Cardiac muscle cell (in vitro differentiated cells and primary cell): ENCODE measurements around the gene DIPK1A. TPM values are rescaled to one million over a fixed set of nuclear protein-coding genes. Genes with fewer than 3 reads are reported as not detected.
"Not testable (repeated sequence)": the region's sequence is repeated elsewhere in the genome, so short reads cannot be mapped to it uniquely, and the experiment has no call there.

Source experiments
- DNase-seq, 2 donors: peaks; one replicate each; pipeline versions ENCODE4 v3.0.0 to v3.0.0-alpha.2; 2010 to 2017; ENCODE audit warnings: low read depth in 1 of 2, low spot score in 1 of 2
- H3K27ac ChIP-seq: fragments of 200-600 bp; sonication (generic); 2 replicates; pipeline ENCODE4 v1.5.1; 2016
- H3K27me3 ChIP-seq: fragments of 200-600 bp; sonication (generic); 2 replicates; pipeline ENCODE4 v1.6.0; 2016; ENCODE audit warnings: control low read depth
- H3K36me3 ChIP-seq: fragments of 200-600 bp; sonication (generic); 2 replicates; pipeline ENCODE4 v1.5.1; 2016; ENCODE audit warnings: control low read depth
- H3K4me1 ChIP-seq: fragments of 200-600 bp; sonication (generic); 2 replicates; pipeline ENCODE4 v1.8.1; 2017; ENCODE audit warnings: low read depth, mild to moderate bottlenecking, mixed run types
- H3K4me3 ChIP-seq: fragments of 200-600 bp; sonication (generic); 2 replicates; pipeline ENCODE4 v1.5.1; 2016; ENCODE audit warnings: mild to moderate bottlenecking
- H3K9me3 ChIP-seq: fragments of 200-600 bp; sonication (generic); 2 replicates; pipeline ENCODE4 v1.5.1; 2017; ENCODE audit warnings: low read depth, mild to moderate bottlenecking, control low read depth
- CTCF ChIP-seq: IDR thresholded peaks from 2 replicates; pipeline ENCODE4 v1.5.1; 2012; ENCODE audit warnings: low read depth, mild to moderate bottlenecking, low read length
- polyA plus RNA-seq: library from polyadenylated mRNA; unstranded; fragments of >200 nt; fragmentation: Nextera tagmentation; extraction: Ambion mirVana; gene quantifications from 2 replicates; pipeline ENCODE4 v1.2.1, GENCODE V29; 2016
- total RNA-seq: library from RNA; depleted of rRNA; stranded (reverse); fragments of >200 nt; gene quantifications from 2 replicates; pipeline ENCODE4 v1.2.3, GENCODE V29; 2016

Gene DIPK1A
- total and polyA plus RNA-seq, 2 experiments from 2014 or later, result 7.7 to 16.6 TPM

GRCh38 chr1:92901126-92901525 is 60.1 kb downstream of the DIPK1A start:
- H3K27ac ChIP-seq, result no peak overlapping the region
- no peaks in the 10 kb centered on the region for H3K4me1 ChIP-seq
- TF ChIP-seq CTCF, result no peak
- no peaks in the 10 kb centered on the region for H3K36me3 ChIP-seq
- no peaks in the 10 kb centered on the region for H3K27me3 ChIP-seq
- no peak overlapping the region for H3K4me3 ChIP-seq
- DNase-seq, result no peak
- H3K9me3 ChIP-seq, result no peaks in the 10 kb centered on the region

DNA sequence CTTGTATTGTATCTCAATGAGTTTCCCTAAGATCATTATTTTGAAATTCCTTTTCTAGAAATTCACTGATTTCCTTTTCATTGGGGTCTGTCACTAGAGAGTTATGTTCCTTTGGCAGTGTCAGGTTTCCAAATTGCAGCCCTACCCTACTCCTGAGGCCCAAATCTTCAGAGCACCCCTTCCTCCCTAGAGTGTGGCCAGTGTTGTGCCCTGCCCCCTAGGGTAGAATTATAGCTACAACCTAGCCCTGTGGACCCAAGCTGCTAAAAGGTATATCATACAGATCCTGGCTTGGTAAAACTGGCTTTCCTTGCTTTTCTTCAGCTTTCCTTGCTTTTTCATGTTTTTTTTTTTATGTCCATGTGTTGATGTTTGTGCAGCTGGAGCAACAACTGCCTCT is 60.7 kb downstream of the DIPK1A start:
- Histone ChIP-seq H3K4me3 (no peak overlapping the region), H3K27me3 (no peaks in the 10 kb centered on the region), H3K27ac (no peak overlapping the region), H3K4me1 (no peaks in the 10 kb centered on the region), H3K36me3 (no peaks in the 10 kb centered on the region), H3K9me3 (no peaks in the 10 kb centered on the region)
- no peak for TF ChIP-seq CTCF
- no peak for DNase-seq

DNA sequence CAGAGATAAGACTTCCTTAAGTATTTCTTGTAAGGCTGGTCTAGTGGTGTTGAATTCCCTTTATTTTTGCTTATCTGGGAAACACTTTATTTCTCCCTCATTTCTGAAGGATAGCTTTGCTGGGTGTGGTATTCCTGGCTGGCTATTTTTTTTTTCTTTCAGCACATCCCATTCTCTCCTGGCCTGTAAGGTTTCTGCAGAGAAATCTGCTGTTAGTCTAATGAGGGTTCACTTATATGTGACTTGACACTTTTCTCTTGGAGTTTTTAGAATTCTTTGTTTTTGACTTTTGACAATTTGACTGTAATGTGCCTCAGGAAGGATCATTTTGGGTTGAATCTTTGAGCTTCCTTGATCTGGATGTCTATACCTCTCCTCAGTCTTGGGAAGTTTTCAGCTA is 61.5 kb downstream of the DIPK1A start:
- Histone ChIP-seq H3K4me3 (no peak overlapping the region), H3K27me3 (no peaks in the 10 kb centered on the region), H3K36me3 (no peaks in the 10 kb centered on the region), H3K4me1 (no peaks in the 10 kb centered on the region), H3K27ac (no peak overlapping the region), H3K9me3 (no peaks in the 10 kb centered on the region)
- DNase-seq, result no peak
- no peak for TF ChIP-seq CTCF

DNA sequence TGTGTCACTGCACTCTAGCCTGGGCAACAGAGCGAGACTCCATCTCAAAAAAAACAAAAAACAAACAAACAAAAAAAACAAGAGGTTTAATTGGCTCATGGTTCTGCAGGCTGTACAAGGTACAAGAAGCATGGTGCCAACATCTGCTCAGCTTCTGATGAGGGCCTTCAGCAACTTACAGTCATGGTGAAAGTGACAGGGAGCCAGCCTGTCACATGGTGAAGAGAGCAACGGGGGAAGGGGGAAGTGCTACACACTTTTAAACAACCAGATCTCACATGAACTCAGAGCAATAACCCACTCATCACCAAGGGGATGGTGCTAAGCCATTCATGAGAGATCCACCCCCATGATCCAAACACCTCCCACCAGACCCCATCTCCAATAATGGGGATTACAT is 63.2 kb downstream of the DIPK1A start:
- H3K4me3 ChIP-seq, H3K4me1 ChIP-seq, H3K27ac ChIP-seq, H3K36me3 ChIP-seq, DNase-seq, H3K27me3 ChIP-seq, H3K9me3 ChIP-seq: not testable (repeated sequence)

DNA sequence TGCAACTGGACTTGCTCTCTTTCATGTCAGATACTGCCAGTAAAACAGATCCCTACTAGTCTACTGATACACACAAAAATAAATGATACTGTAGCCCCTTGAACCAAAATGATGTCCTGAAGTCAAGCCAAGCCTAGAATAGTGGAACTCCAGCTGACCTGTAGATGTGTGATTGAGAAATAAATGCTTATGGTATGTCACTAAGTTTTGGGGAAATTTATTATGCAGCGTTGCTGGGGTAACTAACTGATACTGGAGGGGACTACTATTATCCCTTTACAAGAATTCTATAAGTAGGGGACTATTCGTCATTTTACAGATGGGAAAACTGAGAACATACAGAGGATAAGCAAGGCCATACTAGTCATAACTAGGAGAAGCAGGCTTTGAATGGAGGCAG is 73.8 kb downstream of the DIPK1A start:
- no peaks in the 10 kb centered on the region for H3K36me3 ChIP-seq
- H3K4me1 ChIP-seq, result no peaks in the 10 kb centered on the region
- no peaks in the 10 kb centered on the region for H3K27me3 ChIP-seq
- H3K27ac ChIP-seq, result no peak overlapping the region
- H3K9me3 ChIP-seq, result no peaks in the 10 kb centered on the region
- no peak for TF ChIP-seq CTCF
- no peak for DNase-seq
- no peak overlapping the region for H3K4me3 ChIP-seq

DNA sequence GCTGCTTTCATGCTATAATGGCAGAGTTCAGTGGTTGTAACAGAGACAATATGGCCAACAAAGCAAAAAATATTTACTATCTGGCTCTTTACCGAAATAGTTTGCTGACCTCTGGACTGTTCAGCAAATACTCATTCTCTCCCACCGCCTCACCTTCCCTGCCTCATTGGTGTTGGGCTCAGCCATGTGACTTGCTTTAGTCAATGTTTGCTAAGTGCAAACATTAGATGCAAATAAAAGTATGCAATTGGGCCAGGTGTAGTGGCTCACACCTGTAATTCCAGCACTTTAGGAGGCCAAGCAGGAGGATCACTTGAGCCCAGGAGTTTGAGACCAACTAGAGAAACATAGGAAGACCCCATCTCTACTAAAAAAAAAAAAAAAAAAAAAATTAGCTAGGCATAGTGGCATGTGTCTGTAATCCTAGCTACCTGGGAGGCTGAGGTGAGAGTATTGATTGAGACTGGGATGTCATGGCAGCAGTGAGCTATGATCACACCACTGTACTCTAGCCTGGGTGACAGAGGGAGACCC is 74.3 kb downstream of the DIPK1A start:
- DNase-seq, result no peak
- Histone ChIP-seq H3K4me1 (no peaks in the 10 kb centered on the region), H3K36me3 (no peaks in the 10 kb centered on the region), H3K27ac (no peak overlapping the region), H3K27me3 (no peaks in the 10 kb centered on the region), H3K9me3 (no peaks in the 10 kb centered on the region), H3K4me3 (no peak overlapping the region)
- TF ChIP-seq CTCF, result no peak
